ENCODE data around the gene PIEZO1.

The PIEZO1 gene

GRCh38 chr16:88787579-88788314 is 2.7 kb upstream of the PIEZO1 start:
- TF ChIP-seq POLR2A (IDR thresholded peaks at IDR 0.05; ENCODE audit: low read depth, low read length) = no peak
- TF ChIP-seq POU2F2 (IDR thresholded peaks at IDR 0.05; ENCODE audit: low read depth, low read length) = no peak
- TF ChIP-seq SPI1 (IDR thresholded peaks at IDR 0.05; ENCODE audit: low read depth, low read length) = no peak
- no peak for TF ChIP-seq POLR2AphosphoS5 (IDR thresholded peaks at IDR 0.05; ENCODE audit: low read depth, low read length)
- TF ChIP-seq TAF1 (IDR thresholded peaks at IDR 0.05; ENCODE audit: low read depth, low read length) = no peak
- TF ChIP-seq PAX5 (IDR thresholded peaks at IDR 0.05; ENCODE audit: insufficient read depth, low read length, severe bottlenecking) = no peak
- DNase-seq (ENCODE audit: insufficient read length, low spot score) (no peak), FAIRE-seq (no peak)

GRCh38 chr16:88784856-88785105 is 239 bp downstream of the PIEZO1 start:
- no peak for FAIRE-seq

GRCh38 chr16:88784074-88784855 is 755 bp downstream of the PIEZO1 start:
- no peak for FAIRE-seq
- no peak for DNase-seq (ENCODE audit: insufficient read length, low spot score)
- TF ChIP-seq POU2F2 (IDR thresholded peaks at IDR 0.05; ENCODE audit: low read depth, low read length) = no peak
- TF ChIP-seq POLR2A (IDR thresholded peaks at IDR 0.05; ENCODE audit: low read depth, low read length) = no peak
- TF ChIP-seq SPI1 (IDR thresholded peaks at IDR 0.05; ENCODE audit: low read depth, low read length) = no peak
- no peak for TF ChIP-seq TAF1 (IDR thresholded peaks at IDR 0.05; ENCODE audit: low read depth, low read length)
- TF ChIP-seq POLR2AphosphoS5 (IDR thresholded peaks at IDR 0.05; ENCODE audit: low read depth, low read length) = no peak
- no peak for TF ChIP-seq PAX5 (IDR thresholded peaks at IDR 0.05; ENCODE audit: insufficient read depth, low read length, severe bottlenecking)

More at GRCh38 chr16:88784856-88785105, 239 bp downstream of the PIEZO1 start:
- TF ChIP-seq POU2F2 (IDR thresholded peaks at IDR 0.05; ENCODE audit: low read depth, low read length) (no peak), TAF1 (IDR thresholded peaks at IDR 0.05; ENCODE audit: low read depth, low read length) (no peak), PAX5 (IDR thresholded peaks at IDR 0.05; ENCODE audit: insufficient read depth, low read length, severe bottlenecking) (no peak), POLR2A (IDR thresholded peaks at IDR 0.05; ENCODE audit: low read depth, low read length) (no peak), SPI1 (IDR thresholded peaks at IDR 0.05; ENCODE audit: low read depth, low read length) (no peak), POLR2AphosphoS5 (IDR thresholded peaks at IDR 0.05; ENCODE audit: low read depth, low read length) (no peak)
- DNase-seq (ENCODE audit: insufficient read length, low spot score) = no peak

GRCh38 chr16:88783391-88784073 is 1.5 kb downstream of the PIEZO1 start:
- no peak for DNase-seq (ENCODE audit: insufficient read length, low spot score)
- TF ChIP-seq TAF1 (IDR thresholded peaks at IDR 0.05; ENCODE audit: low read depth, low read length) = no peak
- peak; percentile 47; the same call in 1 of the 2 replicates for TF ChIP-seq SPI1 (IDR thresholded peaks at IDR 0.05; ENCODE audit: low read depth, low read length)
- peak; percentile 16 for FAIRE-seq

GRCh38 chr16:88782454-88783390 is 2.3 kb downstream of the PIEZO1 start:
- DNase-seq (ENCODE audit: insufficient read length, low spot score) (no peak), FAIRE-seq (no peak)
- no peak for TF ChIP-seq PAX5 (IDR thresholded peaks at IDR 0.05; ENCODE audit: insufficient read depth, low read length, severe bottlenecking)
- no peak for TF ChIP-seq TAF1 (IDR thresholded peaks at IDR 0.05; ENCODE audit: low read depth, low read length)
- TF ChIP-seq SPI1 (IDR thresholded peaks at IDR 0.05; ENCODE audit: low read depth, low read length) = no peak
- TF ChIP-seq POU2F2 (IDR thresholded peaks at IDR 0.05; ENCODE audit: low read depth, low read length) = no peak
- no peak for TF ChIP-seq POLR2AphosphoS5 (IDR thresholded peaks at IDR 0.05; ENCODE audit: low read depth, low read length)
- TF ChIP-seq POLR2A (IDR thresholded peaks at IDR 0.05; ENCODE audit: low read depth, low read length) = no peak

- TF ChIP-seq POU2F2 (IDR thresholded peaks at IDR 0.05; ENCODE audit: low read depth, low read length) = no peak
- no peak; the same call in none of the 2 replicates for TF ChIP-seq POLR2AphosphoS5 (IDR thresholded peaks at IDR 0.05; ENCODE audit: low read depth, low read length)
- no peak for TF ChIP-seq TAF1 (IDR thresholded peaks at IDR 0.05; ENCODE audit: low read depth, low read length)
- TF ChIP-seq SPI1 (IDR thresholded peaks at IDR 0.05; ENCODE audit: low read depth, low read length) = peak; percentile 57
- 0 out of 2 replicates have a peak, but pooled peaks have one; percentile 32 for TF ChIP-seq POLR2A (IDR thresholded peaks at IDR 0.05; ENCODE audit: low read depth, low read length)
- no peak for TF ChIP-seq PAX5 (IDR thresholded peaks at IDR 0.05; ENCODE audit: insufficient read depth, low read length, severe bottlenecking)
- DNase-seq (ENCODE audit: insufficient read length, low spot score) (no peak), FAIRE-seq (peak; percentile 79)
These were observed 3.6 kb downstream of the PIEZO1 start for GRCh38 chr16:88781140-88782077.

- no peak for FAIRE-seq
- no peak for DNase-seq (ENCODE audit: insufficient read length, low spot score)
- TF ChIP-seq POLR2A (IDR thresholded peaks at IDR 0.05; ENCODE audit: low read depth, low read length) (no peak), POU2F2 (IDR thresholded peaks at IDR 0.05; ENCODE audit: low read depth, low read length) (no peak)
These were observed 4.6 kb downstream of the PIEZO1 start for GRCh38 chr16:88780142-88781062.
